Activated CD4-positive, alpha-beta T cell treated with anti-CD3 and anti-CD28 coated beads, Interleukin-2, amount 10 ng/mL, durations not matched to agents 24 days and 14 days (primary cell): ENCODE data around the gene CCDC57. TPM values are rescaled to one million over a fixed set of nuclear protein-coding genes. Genes with fewer than 3 reads are reported as not detected.
"Not testable (repeated sequence)": the region's sequence is repeated elsewhere in the genome, so short reads cannot be mapped to it uniquely, and the experiment has no call there.

Source experiments
- DNase-seq: peaks from one replicate; pipeline ENCODE4 v3.0.0; 2022
- H3K27ac Mint-ChIP-seq: one replicate; pipeline ENCODE4 v1.8.0; 2022; ENCODE audit warnings: mild to moderate bottlenecking, mixed read lengths
- H3K27me3 Mint-ChIP-seq: one replicate; pipeline ENCODE4 v1.8.0; 2022; ENCODE audit warnings: mixed read lengths
- H3K36me3 Mint-ChIP-seq: one replicate; pipeline ENCODE4 v1.8.0; 2022; ENCODE audit warnings: low read depth, mild to moderate bottlenecking, mixed read lengths
- H3K4me1 Mint-ChIP-seq: one replicate; pipeline ENCODE4 v1.8.0; 2021; ENCODE audit warnings: mixed read lengths
- H3K4me3 Mint-ChIP-seq: one replicate; pipeline ENCODE4 v1.8.0; 2022; ENCODE audit warnings: mild to moderate bottlenecking, moderate library complexity, mixed read lengths
- H3K9me3 Mint-ChIP-seq: one replicate; pipeline ENCODE4 v1.8.0; 2021; ENCODE audit warnings: mixed read lengths
- intact Hi-C: fragments of 100-400 bp; cut with micrococcal nuclease; formaldehyde crosslinking; loops from one replicate; pipeline ENCODE4 v1.15.1; 2023
- total RNA-seq: library from RNA; stranded (reverse); gene quantifications from 2 replicates; pipeline ENCODE4 v1.2.3, GENCODE V29; 2022

The CCDC57 gene
- total RNA-seq, 1 donor from 2014 or later = 58.4 TPM

DNA sequence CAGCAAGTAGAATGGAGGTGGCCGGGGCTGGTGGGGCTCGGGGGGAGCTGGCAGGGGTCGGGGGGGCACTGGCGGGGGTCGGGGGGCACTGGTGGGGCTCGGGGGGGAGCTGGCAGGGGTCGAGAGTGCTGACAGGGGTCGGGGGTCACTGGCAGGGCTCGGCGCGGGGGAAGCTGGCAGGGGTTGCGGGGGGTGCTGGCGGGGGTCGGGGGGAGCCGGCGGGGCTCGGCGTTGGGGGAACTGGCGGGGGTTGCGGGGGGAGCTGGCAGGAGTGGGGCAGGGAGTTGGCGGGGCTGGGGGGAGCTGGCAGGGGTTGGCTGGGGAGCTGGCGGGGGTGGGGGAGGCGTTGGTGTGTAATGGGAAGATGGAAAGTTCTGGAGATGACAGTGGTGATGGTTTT lies 25.1 kb downstream of the CCDC57 start:
- no peaks in the 10 kb centered on the region for H3K9me3 Mint-ChIP-seq
- no peak for DNase-seq
- H3K4me3 Mint-ChIP-seq = no peak overlapping the region
- H3K4me1 Mint-ChIP-seq = no peaks in the 10 kb centered on the region
- H3K36me3 Mint-ChIP-seq = peaks cover 25% of the 10 kb centered on the region
- intact Hi-C loops = no loop called here
- H3K27ac Mint-ChIP-seq = no peak overlapping the region
- H3K27me3 Mint-ChIP-seq = no peaks in the 10 kb centered on the region

DNA sequence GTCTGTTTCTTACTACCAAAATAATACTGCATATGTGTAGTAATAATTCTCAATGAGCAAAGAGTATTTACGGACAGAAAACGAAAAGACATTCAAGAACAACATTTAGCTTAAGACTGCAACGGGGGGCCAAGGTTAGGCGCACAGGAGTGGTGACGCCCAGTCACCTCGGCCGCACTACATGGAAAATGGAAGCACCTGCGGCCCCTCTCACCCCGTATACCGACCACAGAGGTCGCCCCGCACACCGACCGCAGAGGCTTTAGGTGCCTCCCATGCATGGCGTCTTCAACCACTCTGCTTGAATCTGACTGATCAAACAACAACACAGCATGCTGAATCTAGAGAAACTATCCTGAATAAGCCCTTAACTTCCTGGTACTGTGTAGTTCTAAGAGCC lies 26.4 kb downstream of the CCDC57 start:
- Mint-ChIP-seq H3K36me3 (peaks cover 24% of the 10 kb centered on the region), H3K4me1 (no peaks in the 10 kb centered on the region), H3K27ac (no peak overlapping the region), H3K9me3 (no peaks in the 10 kb centered on the region), H3K27me3 (no peaks in the 10 kb centered on the region), H3K4me3 (no peak overlapping the region)
- intact Hi-C loops = no loop called here
- DNase-seq = no peak

DNA sequence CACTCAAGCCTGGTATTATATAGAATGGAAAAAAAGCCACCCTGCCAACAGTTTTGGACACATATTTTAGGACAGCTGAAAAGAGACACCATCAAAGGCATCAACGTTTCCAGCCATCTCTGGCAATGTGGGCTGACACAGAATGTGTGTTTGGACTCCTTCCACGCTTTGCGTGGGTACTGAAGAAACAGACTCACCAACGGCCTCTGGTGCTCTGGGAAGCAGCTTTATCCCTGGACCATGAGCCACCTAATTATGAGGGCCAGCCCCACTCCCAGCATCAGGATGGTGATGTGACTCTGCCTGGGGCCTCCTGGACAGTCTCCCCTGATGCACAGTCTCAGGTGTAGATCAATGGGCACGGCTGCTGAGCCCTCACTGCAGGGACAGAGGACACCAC lies 27.9 kb downstream of the CCDC57 start:
- no peaks in the 10 kb centered on the region for H3K4me1 Mint-ChIP-seq
- no peaks in the 10 kb centered on the region for H3K27me3 Mint-ChIP-seq
- H3K27ac Mint-ChIP-seq = no peak overlapping the region
- DNase-seq = no peak
- H3K9me3 Mint-ChIP-seq = no peaks in the 10 kb centered on the region
- peaks cover 24% of the 10 kb centered on the region for H3K36me3 Mint-ChIP-seq
- intact Hi-C loops = no loop called here
- no peak overlapping the region for H3K4me3 Mint-ChIP-seq

DNA sequence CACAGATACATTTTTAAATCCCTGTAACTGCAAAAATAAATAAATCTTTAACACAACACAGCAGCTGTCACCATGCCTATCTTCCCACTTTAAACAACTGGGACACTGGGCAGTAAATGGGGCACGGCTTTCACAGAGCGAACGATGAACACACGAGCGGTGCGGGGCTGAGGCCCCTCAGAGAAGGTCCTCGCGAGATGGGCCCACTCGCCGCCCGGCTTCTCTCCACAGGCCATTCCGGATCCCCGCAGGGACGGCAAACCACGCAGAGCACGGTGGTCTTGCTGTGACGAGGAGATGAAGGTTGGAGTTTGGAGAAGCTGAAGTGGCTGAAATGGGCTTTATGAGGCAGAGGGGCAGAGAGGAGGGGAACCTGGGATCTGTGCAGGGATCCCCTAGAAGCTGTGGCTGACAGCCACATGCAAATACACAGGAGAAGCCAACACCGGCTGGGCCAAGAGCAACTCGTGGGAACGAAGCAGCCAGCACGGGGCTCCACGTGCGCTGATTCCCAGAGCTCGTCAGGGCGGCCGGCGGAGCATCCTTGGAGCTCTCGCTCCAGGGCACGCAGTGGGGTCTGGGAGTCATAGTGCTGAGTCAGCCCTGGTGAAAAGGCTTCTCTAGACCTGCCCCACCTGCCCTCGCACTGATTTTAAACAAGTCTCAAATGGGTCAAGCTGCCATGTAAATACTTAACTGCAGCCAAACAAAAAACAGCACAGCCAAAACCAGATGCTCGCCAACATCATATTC lies 31.7 kb downstream of the CCDC57 start:
- DNase-seq = no peak
- Mint-ChIP-seq H3K9me3 (no peaks in the 10 kb centered on the region), H3K4me3 (no peak overlapping the region), H3K36me3 (peaks cover 21% of the 10 kb centered on the region), H3K27ac (no peak overlapping the region), H3K4me1 (no peaks in the 10 kb centered on the region), H3K27me3 (no peaks in the 10 kb centered on the region)
- intact Hi-C loops = no loop called here

- Mint-ChIP-seq H3K27ac (no peak overlapping the region), H3K9me3 (no peaks in the 10 kb centered on the region), H3K27me3 (no peaks in the 10 kb centered on the region), H3K4me1 (no peaks in the 10 kb centered on the region), H3K4me3 (no peak overlapping the region), H3K36me3 (peaks cover 19% of the 10 kb centered on the region)
- intact Hi-C loops = no loop called here
- no peak for DNase-seq
Observed at GRCh38 chr17:82179946-82180475, 32.6 kb downstream of the CCDC57 start.

- no peaks in the 10 kb centered on the region for H3K27me3 Mint-ChIP-seq
- H3K36me3 Mint-ChIP-seq = peaks cover 18% of the 10 kb centered on the region
- H3K4me1 Mint-ChIP-seq = no peaks in the 10 kb centered on the region
- intact Hi-C loops = no loop called here
- no peaks in the 10 kb centered on the region for H3K9me3 Mint-ChIP-seq
- no peak overlapping the region for H3K4me3 Mint-ChIP-seq
- no peak overlapping the region for H3K27ac Mint-ChIP-seq
- DNase-seq = no peak
Observed at GRCh38 chr17:82179412-82179811, 33.2 kb downstream of the CCDC57 start.

- H3K27ac Mint-ChIP-seq = no peak overlapping the region
- no peaks in the 10 kb centered on the region for H3K9me3 Mint-ChIP-seq
- no peaks in the 10 kb centered on the region for H3K27me3 Mint-ChIP-seq
- intact Hi-C loops = no loop called here
- H3K4me1 Mint-ChIP-seq = no peaks in the 10 kb centered on the region
- peaks cover 13% of the 10 kb centered on the region for H3K36me3 Mint-ChIP-seq
- no peak for DNase-seq
- H3K4me3 Mint-ChIP-seq = no peak overlapping the region
Observed at GRCh38 chr17:82178499-82179261, 34.0 kb downstream of the CCDC57 start.

DNA sequence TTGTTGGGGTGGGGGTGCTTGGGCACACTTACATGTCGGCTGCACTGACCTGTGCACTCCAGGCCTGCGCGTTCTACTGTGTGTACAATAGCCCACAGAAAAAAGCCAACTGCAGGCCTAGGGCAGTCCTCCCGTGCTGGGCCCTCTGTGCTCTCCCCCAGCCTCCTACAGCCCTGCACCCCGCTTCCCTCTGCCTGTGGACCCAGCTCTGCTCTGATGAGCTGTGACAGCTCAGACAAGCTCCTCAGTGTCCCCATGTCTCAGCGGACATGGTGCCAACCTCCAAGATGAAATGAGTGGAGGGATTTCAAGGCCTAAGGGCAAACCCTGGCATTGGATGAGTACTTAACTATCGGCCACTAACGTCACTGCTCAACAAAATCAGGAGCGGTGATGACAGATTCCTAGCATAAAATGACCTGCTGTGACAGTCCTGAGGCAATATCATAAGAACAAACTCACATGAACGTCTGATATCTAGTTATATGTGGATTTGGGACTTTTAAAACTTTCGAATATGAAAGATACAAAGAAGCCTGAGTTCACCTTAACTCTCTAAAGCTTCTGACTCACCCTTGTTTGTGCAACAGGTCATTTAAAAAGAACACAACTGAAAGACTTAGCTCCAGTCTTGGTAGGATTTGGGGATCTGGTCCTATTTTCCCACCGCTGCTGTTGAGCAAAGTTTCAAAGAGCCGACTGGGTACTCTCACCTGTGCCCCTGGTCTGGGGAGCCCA lies 34.7 kb downstream of the CCDC57 start:
- H3K4me3 Mint-ChIP-seq = no peak overlapping the region

GRCh38 chr17:82177276-82177675 lies 35.4 kb downstream of the CCDC57 start:
- DNase-seq = no peak
- no peak overlapping the region for H3K27ac Mint-ChIP-seq
- H3K36me3 Mint-ChIP-seq = peaks cover 9% of the 10 kb centered on the region
- H3K4me3 Mint-ChIP-seq = no peak overlapping the region
- no peaks in the 10 kb centered on the region for H3K27me3 Mint-ChIP-seq
- intact Hi-C loops = no loop called here
- H3K4me1 Mint-ChIP-seq = no peaks in the 10 kb centered on the region
- no peaks in the 10 kb centered on the region for H3K9me3 Mint-ChIP-seq

More for the DNA sequence above, 34.7 kb downstream of the CCDC57 start:
- Mint-ChIP-seq H3K9me3 (no peaks in the 10 kb centered on the region), H3K36me3 (peaks cover 7% of the 10 kb centered on the region), H3K27me3 (no peaks in the 10 kb centered on the region), H3K27ac (no peak overlapping the region), H3K4me1 (no peaks in the 10 kb centered on the region)
- no peak for DNase-seq
- intact Hi-C loops = no loop called here

GRCh38 chr17:82175951-82176350 lies 36.7 kb downstream of the CCDC57 start:
- DNase-seq = no peak
- Mint-ChIP-seq H3K9me3 (no peaks in the 10 kb centered on the region), H3K4me3 (no peak overlapping the region), H3K4me1 (no peaks in the 10 kb centered on the region), H3K27me3 (no peaks in the 10 kb centered on the region), H3K27ac (no peak overlapping the region), H3K36me3 (peaks cover 8% of the 10 kb centered on the region)
- intact Hi-C loops = no loop called here

DNA sequence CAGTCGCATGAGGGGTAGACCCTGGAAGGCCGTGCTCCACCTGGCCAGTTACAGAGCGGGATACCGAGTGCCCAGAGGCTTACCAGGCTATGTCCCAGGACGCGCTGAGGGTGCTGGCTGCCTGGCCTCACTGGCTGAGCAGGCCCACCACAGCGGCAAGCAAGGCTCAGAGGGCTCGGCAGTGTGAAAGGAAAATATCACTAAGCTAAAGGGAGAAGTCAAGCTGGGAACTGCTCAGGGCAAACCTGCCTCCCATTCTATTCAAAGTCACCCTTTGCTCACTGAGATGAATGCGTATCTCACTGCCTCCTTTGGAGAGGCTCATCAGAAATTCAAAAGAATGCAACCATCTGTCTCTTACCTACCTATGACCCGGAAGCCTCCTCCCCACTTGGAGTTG lies 37.4 kb downstream of the CCDC57 start:
- intact Hi-C loops = no loop called here
- Mint-ChIP-seq H3K4me3 (no peak overlapping the region), H3K9me3 (no peaks in the 10 kb centered on the region), H3K4me1 (no peaks in the 10 kb centered on the region), H3K27ac (no peak overlapping the region), H3K36me3 (peaks cover 14% of the 10 kb centered on the region), H3K27me3 (no peaks in the 10 kb centered on the region)
- no peak for DNase-seq

- intact Hi-C loops = not testable (repeated sequence)
Observed at GRCh38 chr17:82174042-82174857, 38.4 kb downstream of the CCDC57 start.

DNA sequence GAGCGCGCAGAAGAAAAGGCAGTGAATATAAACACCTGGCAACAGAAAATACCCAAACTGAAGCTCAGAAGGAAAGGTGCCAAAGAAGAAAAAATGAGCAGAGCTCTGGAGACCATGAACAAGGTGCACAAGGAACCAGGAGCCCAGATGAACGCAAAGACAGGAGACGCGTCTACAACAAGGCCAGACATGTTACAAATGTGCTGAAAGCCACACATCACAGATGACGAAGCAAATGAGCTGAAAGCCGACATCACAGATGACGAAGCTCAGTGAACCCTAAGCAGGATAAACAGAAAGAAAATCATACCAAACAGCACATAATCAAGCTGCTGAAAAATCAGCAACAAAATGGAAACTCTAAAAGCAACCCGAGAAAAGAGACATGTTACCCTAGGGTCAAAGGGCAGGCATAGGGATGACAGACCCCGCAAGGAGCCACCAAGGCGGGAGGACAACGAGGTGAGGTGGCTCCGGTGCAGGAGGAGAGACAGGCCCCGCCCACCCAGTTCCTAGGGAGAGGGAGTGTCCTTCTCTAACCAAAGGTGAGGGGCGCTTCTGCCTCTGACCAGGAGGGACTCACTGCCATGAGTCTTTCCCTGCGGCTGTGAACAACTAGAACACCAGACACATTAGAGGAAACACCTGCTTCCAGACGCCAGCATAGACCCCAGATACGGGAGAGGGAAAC lies 39.1 kb downstream of the CCDC57 start:
- Mint-ChIP-seq H3K27me3 (no peaks in the 10 kb centered on the region), H3K4me1 (peaks cover 7% of the 10 kb centered on the region), H3K36me3 (peaks cover 18% of the 10 kb centered on the region), H3K4me3 (no peak overlapping the region), H3K27ac (no peak overlapping the region), H3K9me3 (no peaks in the 10 kb centered on the region)
- no peak for DNase-seq
- intact Hi-C loops = no loop called here

More at GRCh38 chr17:82174042-82174857, 38.4 kb downstream of the CCDC57 start:
- peaks cover 18% of the 10 kb centered on the region for H3K36me3 Mint-ChIP-seq
- not testable (repeated sequence) for DNase-seq, H3K9me3 Mint-ChIP-seq, H3K4me3 Mint-ChIP-seq, H3K4me1 Mint-ChIP-seq, H3K27me3 Mint-ChIP-seq, H3K27ac Mint-ChIP-seq
